T-helper 2 cell treated with Interferon-gamma antibody and Interleukin-4, amounts not matched to agents 5 μg/mL and 100 μg/mL, for 36 hours (primary cell): ENCODE measurements around the gene TMUB1.
A peak's percentile ranks its signal among the peaks of the same experiment; 100 is the strongest.

ENCODE experiments used
- DNase-seq: peaks from one replicate; pipeline ENCODE4 v3.0.0; 2021; ENCODE audit warnings: low spot score
- H3K27ac Mint-ChIP-seq: one replicate; pipeline ENCODE4 v1.8.0; 2021; ENCODE audit warnings: mild to moderate bottlenecking, mixed read lengths
- H3K27me3 Mint-ChIP-seq: one replicate; pipeline ENCODE4 v1.8.0; 2021; ENCODE audit warnings: low read depth, mixed read lengths
- H3K36me3 Mint-ChIP-seq: one replicate; pipeline ENCODE4 v1.8.0; 2021; ENCODE audit warnings: low read depth, mixed read lengths
- H3K4me1 Mint-ChIP-seq: one replicate; pipeline ENCODE4 v1.8.0; 2021; ENCODE audit warnings: low read depth, mixed read lengths
- H3K4me3 Mint-ChIP-seq: one replicate; pipeline ENCODE4 v1.8.0; 2022; ENCODE audit warnings: mild to moderate bottlenecking, moderate library complexity, mixed read lengths
- H3K9me3 Mint-ChIP-seq: one replicate; pipeline ENCODE4 v1.8.0; 2021; ENCODE audit warnings: mixed read lengths

Gene TMUB1

GRCh38 chr7:151040616-151041375, 42.5 kb downstream of the TMUB1 start:
- H3K4me3 Mint-ChIP-seq, result no peak overlapping the region
- no peaks in the 10 kb centered on the region for H3K27me3 Mint-ChIP-seq
- no peaks in the 10 kb centered on the region for H3K9me3 Mint-ChIP-seq
- no peak overlapping the region for H3K27ac Mint-ChIP-seq
- H3K36me3 Mint-ChIP-seq, result peaks cover 8% of the 10 kb centered on the region
- H3K4me1 Mint-ChIP-seq, result peaks cover 4% of the 10 kb centered on the region
- no peak for DNase-seq

DNA sequence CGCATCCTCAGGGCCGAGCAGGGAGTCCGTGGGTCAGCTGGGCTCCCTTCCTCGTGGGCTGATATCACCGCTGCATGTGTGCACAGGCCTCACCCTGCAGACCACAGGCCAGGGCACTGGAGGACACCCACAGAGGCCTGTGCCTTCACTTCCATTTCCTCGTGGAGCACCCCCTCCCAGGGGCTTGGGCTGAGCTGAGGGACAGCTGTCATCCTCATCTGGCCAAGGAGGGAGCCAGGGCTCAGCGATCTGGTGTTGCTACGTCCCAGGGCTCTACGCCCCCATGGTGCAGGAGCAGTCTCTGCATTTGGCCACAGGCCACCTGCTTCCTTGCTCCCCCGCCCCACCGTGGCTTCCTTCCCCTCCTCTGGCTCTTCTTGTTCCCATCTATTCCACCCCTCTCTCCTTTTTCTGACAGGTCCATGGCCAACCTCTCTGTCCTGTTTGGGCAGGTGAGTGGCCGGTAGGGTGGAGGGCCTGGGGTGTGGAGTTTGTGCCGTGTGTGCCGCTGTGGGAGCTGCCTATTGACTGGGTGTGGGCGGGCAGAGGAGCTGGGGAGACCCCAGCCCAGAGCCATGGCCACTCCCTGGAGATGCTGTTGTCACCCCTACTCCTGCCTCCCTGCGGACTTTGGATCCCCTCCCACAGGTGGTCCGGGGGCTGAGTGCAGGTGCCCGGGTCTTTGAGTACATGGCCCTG, 43.3 kb downstream of the TMUB1 start:
- DNase-seq, result no peak
- H3K4me1 Mint-ChIP-seq, result peaks cover 4% of the 10 kb centered on the region
- no peak overlapping the region for H3K4me3 Mint-ChIP-seq
- no peaks in the 10 kb centered on the region for H3K27me3 Mint-ChIP-seq
- no peak overlapping the region for H3K27ac Mint-ChIP-seq
- H3K9me3 Mint-ChIP-seq, result no peaks in the 10 kb centered on the region
- H3K36me3 Mint-ChIP-seq, result peaks cover 8% of the 10 kb centered on the region

- Mint-ChIP-seq H3K27me3 (no peaks in the 10 kb centered on the region), H3K27ac (no peak overlapping the region), H3K36me3 (peaks cover 5% of the 10 kb centered on the region), H3K9me3 (no peaks in the 10 kb centered on the region), H3K4me3 (no peak overlapping the region), H3K4me1 (peaks cover 4% of the 10 kb centered on the region)
- peak; percentile 90 for DNase-seq
These were observed 44.1 kb downstream of the TMUB1 start for GRCh38 chr7:151038951-151039849.

DNA sequence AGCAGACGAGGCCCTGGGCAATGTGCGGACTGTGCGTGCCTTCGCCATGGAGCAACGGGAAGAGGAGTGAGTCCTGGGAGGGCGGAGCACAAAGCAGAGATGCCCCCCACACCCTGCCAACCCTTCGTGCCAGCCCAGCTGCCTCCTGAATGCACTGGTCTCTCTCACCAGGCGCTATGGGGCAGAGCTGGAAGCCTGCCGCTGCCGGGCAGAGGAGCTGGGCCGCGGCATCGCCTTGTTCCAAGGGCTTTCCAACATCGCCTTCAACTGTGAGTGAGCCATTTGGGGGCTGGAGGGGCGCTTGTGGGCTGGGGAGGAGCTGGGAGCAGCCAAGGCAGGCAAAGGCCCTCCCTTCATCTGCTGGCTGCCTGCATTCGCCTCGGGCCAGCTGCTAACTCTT, 47.4 kb downstream of the TMUB1 start:
- Mint-ChIP-seq H3K4me3 (no peak overlapping the region), H3K4me1 (peaks cover 4% of the 10 kb centered on the region), H3K36me3 (peaks cover 3% of the 10 kb centered on the region), H3K27me3 (no peaks in the 10 kb centered on the region), H3K27ac (no peak overlapping the region), H3K9me3 (no peaks in the 10 kb centered on the region)
- no peak for DNase-seq

DNA sequence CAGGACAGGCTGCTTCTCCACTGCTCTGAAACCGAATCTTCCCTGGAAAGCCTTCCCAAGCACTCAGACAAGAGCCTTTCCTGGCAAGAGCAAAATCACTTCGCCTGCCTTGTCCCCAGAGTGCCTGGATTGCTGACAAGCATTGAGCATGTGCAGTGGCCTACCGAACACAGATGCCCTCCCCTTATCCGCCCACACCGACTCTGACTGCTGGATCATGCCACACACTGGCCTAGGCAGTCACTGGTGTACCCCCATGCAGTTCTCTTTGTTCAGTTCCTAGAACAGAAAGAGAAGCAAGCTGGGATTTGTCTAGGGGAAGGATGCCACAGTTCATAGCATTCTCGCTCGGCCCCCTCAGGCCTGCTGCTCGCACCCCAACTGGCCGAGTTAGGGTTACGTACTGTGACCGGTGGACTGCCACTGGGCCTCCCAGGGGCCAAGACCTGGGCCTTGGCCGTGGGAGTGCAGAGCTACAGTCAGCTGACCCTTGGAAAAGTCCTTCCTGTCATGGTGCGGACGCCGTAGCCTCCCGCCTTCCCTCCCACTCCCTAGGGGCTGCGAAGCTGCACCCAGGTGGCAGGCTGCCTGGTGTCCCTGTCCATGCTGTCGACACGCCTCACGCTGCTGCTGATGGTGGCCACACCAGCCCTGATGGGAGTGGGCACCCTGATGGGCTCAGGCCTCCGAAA, 48.1 kb downstream of the TMUB1 start:
- H3K27ac Mint-ChIP-seq, result no peak overlapping the region
- no peaks in the 10 kb centered on the region for H3K9me3 Mint-ChIP-seq
- DNase-seq, result no peak
- no peaks in the 10 kb centered on the region for H3K27me3 Mint-ChIP-seq
- H3K4me1 Mint-ChIP-seq, result peaks cover 4% of the 10 kb centered on the region
- H3K4me3 Mint-ChIP-seq, result no peak overlapping the region
- peaks cover 3% of the 10 kb centered on the region for H3K36me3 Mint-ChIP-seq

DNA sequence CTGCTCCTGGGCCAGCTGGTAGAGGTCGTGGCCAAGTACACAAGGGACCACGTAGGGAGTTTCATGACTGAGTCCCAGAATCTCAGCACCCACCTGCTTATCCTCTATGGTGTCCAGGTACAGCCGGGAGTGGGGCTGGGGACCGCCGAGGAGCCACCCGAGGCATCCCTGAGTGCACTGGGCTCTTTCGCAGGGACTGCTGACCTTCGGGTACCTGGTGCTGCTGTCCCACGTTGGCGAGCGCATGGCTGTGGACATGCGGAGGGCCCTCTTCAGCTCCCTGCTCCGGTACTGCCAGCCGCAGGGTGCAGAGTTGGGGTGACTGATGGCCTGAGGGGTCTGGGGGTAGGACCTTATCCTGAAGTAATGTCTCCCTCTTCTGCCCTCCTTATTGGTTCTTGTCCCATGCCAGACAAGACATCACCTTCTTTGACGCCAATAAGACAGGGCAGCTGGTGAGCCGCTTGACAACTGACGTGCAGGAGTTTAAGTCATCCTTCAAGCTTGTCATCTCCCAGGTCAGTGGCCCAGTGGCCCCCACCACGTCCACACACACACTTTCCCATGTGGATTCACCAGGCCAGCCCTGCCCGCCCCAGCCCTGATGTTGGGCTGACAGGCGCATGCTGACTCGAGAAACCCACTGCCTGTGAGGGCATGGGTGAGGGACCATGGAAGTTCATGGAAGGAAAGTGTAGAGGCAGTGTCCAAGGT, 48.8 kb downstream of the TMUB1 start:
- no peaks in the 10 kb centered on the region for H3K27me3 Mint-ChIP-seq
- no peak overlapping the region for H3K27ac Mint-ChIP-seq
- no peak overlapping the region for H3K4me3 Mint-ChIP-seq
- peaks cover 6% of the 10 kb centered on the region for H3K4me1 Mint-ChIP-seq
- no peaks in the 10 kb centered on the region for H3K9me3 Mint-ChIP-seq
- H3K36me3 Mint-ChIP-seq, result peaks cover 3% of the 10 kb centered on the region
- DNase-seq, result no peak

- Mint-ChIP-seq H3K4me3 (no peak overlapping the region), H3K27ac (no peak overlapping the region), H3K4me1 (peaks cover 7% of the 10 kb centered on the region), H3K36me3 (peaks cover 2% of the 10 kb centered on the region), H3K9me3 (no peaks in the 10 kb centered on the region), H3K27me3 (no peaks in the 10 kb centered on the region)
- DNase-seq, result no peak
These were observed 49.4 kb downstream of the TMUB1 start for GRCh38 chr7:151033864-151034249.

- no peaks in the 10 kb centered on the region for H3K9me3 Mint-ChIP-seq
- DNase-seq, result no peak
- peaks cover 4% of the 10 kb centered on the region for H3K36me3 Mint-ChIP-seq
- H3K27me3 Mint-ChIP-seq, result no peaks in the 10 kb centered on the region
- H3K27ac Mint-ChIP-seq, result no peak overlapping the region
- peaks cover 10% of the 10 kb centered on the region for H3K4me1 Mint-ChIP-seq
- H3K4me3 Mint-ChIP-seq, result no peak overlapping the region
These were observed 50.1 kb downstream of the TMUB1 start for GRCh38 chr7:151032936-151033863.
